GM23248 (cell line): ENCODE measurements around the gene ZEB1.

Experiments
- EZH2 ChIP-seq: fragments of 200-600 bp; sonication (generic); IDR thresholded peaks from 2 replicates; pipeline ENCODE4 v1.6.1; 2018; ENCODE audit warnings: antibody characterized with exemption, mild to moderate bottlenecking; ENCODE audit not compliant: insufficient read depth, poor library complexity, severe bottlenecking
- EZH2phosphoT487 ChIP-seq: fragments of 200-600 bp; sonication (generic); IDR thresholded peaks from 2 replicates; pipeline ENCODE4 v1.6.1; 2018; ENCODE audit warnings: antibody characterized with exemption, moderate library complexity, mild to moderate bottlenecking, low read depth; ENCODE audit not compliant: insufficient read depth

DNA sequence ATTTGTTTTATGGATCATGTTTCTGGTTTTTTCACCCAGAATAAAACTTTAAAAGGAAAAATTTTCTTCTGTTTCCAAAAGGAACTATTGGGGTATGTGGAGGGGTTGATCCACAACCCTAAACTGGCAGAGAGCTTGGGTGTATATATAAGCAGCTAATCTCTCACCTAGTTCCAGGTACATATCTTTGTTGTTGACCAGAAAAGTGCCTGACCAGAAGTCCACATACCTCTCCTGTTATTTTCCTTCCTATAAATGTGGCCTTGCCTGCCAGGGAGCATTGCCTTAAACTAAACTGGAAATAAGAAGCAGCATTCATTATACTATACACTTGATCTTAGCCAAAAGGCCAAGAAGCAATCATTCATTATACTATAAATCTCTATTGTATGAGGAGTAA, 112.0 kb downstream of the ZEB1 start:
- TF ChIP-seq EZH2 (no peak), EZH2phosphoT487 (no peak)
